ENCODE data around the gene ZP3.
"Not testable (repeated sequence)": the region's sequence is repeated elsewhere in the genome, so short reads cannot be mapped to it uniquely, and the experiment has no call there.

The ZP3 gene

GRCh38 chr7:76397409-76398183, 27.2 kb upstream of the ZP3 start:
- TF ChIP-seq CTCF (IDR thresholded peaks at IDR 0.05) = no peak
- Histone ChIP-seq H3K36me3 (no peaks in the 10 kb centered on the region), H3K4me1 (ENCODE audit: control insufficient read depth in 1 of 2, insufficient read depth in 1 of 2, low read depth in 1 of 2, low read length in 1 of 2) (peaks cover 28 to 33% of the 10 kb centered on the region in 2 experiments), H3K9me3 (no peaks in the 10 kb centered on the region), H3K27me3 (peaks cover 4% of the 10 kb centered on the region), H3K27ac (no peak overlapping the region), H3K4me3 (ENCODE audit: low read depth in 1 of 2, low read length in 1 of 2) (peak overlapping the region; percentile 63 to 73)

- TF ChIP-seq CTCF (IDR thresholded peaks at IDR 0.05) = no peak
- H3K36me3 ChIP-seq = no peaks in the 10 kb centered on the region
Observed at GRCh38 chr7:76400248-76400647, 24.5 kb upstream of the ZP3 start.

GRCh38 chr7:76403097-76403496, 21.7 kb upstream of the ZP3 start:
- H3K4me1 ChIP-seq (ENCODE audit: control insufficient read depth in 1 of 2, insufficient read depth in 1 of 2, low read depth in 1 of 2, low read length in 1 of 2) = peaks cover 17% of the 10 kb centered on the region in 2 experiments
- H3K36me3 ChIP-seq; H3K9me3 ChIP-seq; H3K27me3 ChIP-seq; H3K4me3 ChIP-seq (ENCODE audit: low read depth in 1 of 2, low read length in 1 of 2): not testable (repeated sequence)
- peak overlapping the region; percentile 45 for H3K27ac ChIP-seq

More at GRCh38 chr7:76400248-76400647, 24.5 kb upstream of the ZP3 start:
- Histone ChIP-seq H3K27me3 (peaks cover 4% of the 10 kb centered on the region), H3K27ac (no peak overlapping the region), H3K9me3 (no peaks in the 10 kb centered on the region), H3K4me3 (ENCODE audit: low read depth in 1 of 2, low read length in 1 of 2) (no peak overlapping the region), H3K4me1 (ENCODE audit: control insufficient read depth in 1 of 2, insufficient read depth in 1 of 2, low read depth in 1 of 2, low read length in 1 of 2) (peaks cover 29% of the 10 kb centered on the region in 2 experiments)

- peak overlapping the region; percentile 29 for H3K27ac ChIP-seq
- no peaks in the 10 kb centered on the region for H3K9me3 ChIP-seq
- no peak overlapping the region for H3K4me3 ChIP-seq (ENCODE audit: low read depth in 1 of 2, low read length in 1 of 2)
- H3K27me3 ChIP-seq = no peaks in the 10 kb centered on the region
- peaks cover 17% of the 10 kb centered on the region in 2 experiments for H3K4me1 ChIP-seq (ENCODE audit: control insufficient read depth in 1 of 2, insufficient read depth in 1 of 2, low read depth in 1 of 2, low read length in 1 of 2)
- H3K36me3 ChIP-seq = no peaks in the 10 kb centered on the region
- no peak for TF ChIP-seq CTCF (IDR thresholded peaks at IDR 0.05)
Observed at GRCh38 chr7:76403780-76404494, 20.8 kb upstream of the ZP3 start.

- TF ChIP-seq CTCF (IDR thresholded peaks at IDR 0.05) = no peak
- Histone ChIP-seq H3K9me3 (no peaks in the 10 kb centered on the region), H3K27ac (no peak overlapping the region), H3K27me3 (no peaks in the 10 kb centered on the region), H3K36me3 (no peaks in the 10 kb centered on the region), H3K4me1 (ENCODE audit: control insufficient read depth in 1 of 2, insufficient read depth in 1 of 2, low read depth in 1 of 2, low read length in 1 of 2) (peaks cover 17% of the 10 kb centered on the region in 2 experiments), H3K4me3 (ENCODE audit: low read depth in 1 of 2, low read length in 1 of 2) (no peak overlapping the region)
Observed at GRCh38 chr7:76405738-76406137, 19.0 kb upstream of the ZP3 start.

- TF ChIP-seq CTCF (IDR thresholded peaks at IDR 0.05) = no peak
- Histone ChIP-seq H3K4me3 (ENCODE audit: low read depth in 1 of 2, low read length in 1 of 2) (no peak overlapping the region), H3K27ac (no peak overlapping the region), H3K36me3 (no peaks in the 10 kb centered on the region), H3K4me1 (ENCODE audit: control insufficient read depth in 1 of 2, insufficient read depth in 1 of 2, low read depth in 1 of 2, low read length in 1 of 2) (peaks cover 16 to 17% of the 10 kb centered on the region in 2 experiments), H3K9me3 (no peaks in the 10 kb centered on the region), H3K27me3 (no peaks in the 10 kb centered on the region)
Observed at GRCh38 chr7:76407718-76408117, 17.0 kb upstream of the ZP3 start.

All from neutrophil (primary cell).